ENCODE measurements around the gene CDK19.

CDK19 gene

GRCh38 chr6:110658631-110659211 is 156.5 kb downstream of the CDK19 start:
- no peak for DNase-seq (ENCODE audit: low read depth)

- DNase-seq (ENCODE audit: low read depth) = no peak
These were observed 158.8 kb downstream of the CDK19 start for GRCh38 chr6:110656492-110656891.

GRCh38 chr6:110655821-110656220 is 159.4 kb downstream of the CDK19 start:
- DNase-seq (ENCODE audit: low read depth) = no peak

- no peak for DNase-seq (ENCODE audit: low read depth)
These were observed 161.0 kb downstream of the CDK19 start for GRCh38 chr6:110654096-110654820.

GRCh38 chr6:110653381-110653780 is 161.9 kb downstream of the CDK19 start:
- no peak for DNase-seq (ENCODE audit: low read depth)

- no peak for DNase-seq (ENCODE audit: low read depth)
These were observed 162.7 kb downstream of the CDK19 start for GRCh38 chr6:110652520-110652919.

GRCh38 chr6:110650755-110651154 is 164.5 kb downstream of the CDK19 start:
- no peak for DNase-seq (ENCODE audit: low read depth)

- no peak for DNase-seq (ENCODE audit: low read depth)
These were observed 165.6 kb downstream of the CDK19 start for GRCh38 chr6:110649704-110650103.

GRCh38 chr6:110646951-110647910 is 168.0 kb downstream of the CDK19 start:
- no peak for DNase-seq (ENCODE audit: low read depth)

GRCh38 chr6:110646419-110646698 is 168.9 kb downstream of the CDK19 start:
- DNase-seq (ENCODE audit: low read depth) = no peak

GRCh38 chr6:110645685-110646418 is 169.4 kb downstream of the CDK19 start:
- DNase-seq (ENCODE audit: low read depth) = no peak

GRCh38 chr6:110643175-110643574 is 172.1 kb downstream of the CDK19 start:
- DNase-seq (ENCODE audit: low read depth) = no peak

- no peak for DNase-seq (ENCODE audit: low read depth)
These were observed 172.6 kb downstream of the CDK19 start for GRCh38 chr6:110642711-110643110.

- DNase-seq (ENCODE audit: low read depth) = no peak
These were observed 178.5 kb downstream of the CDK19 start for GRCh38 chr6:110636781-110637180.

GRCh38 chr6:110635096-110635495 is 180.2 kb downstream of the CDK19 start:
- no peak for DNase-seq (ENCODE audit: low read depth)

- no peak for DNase-seq (ENCODE audit: low read depth)
These were observed 181.5 kb downstream of the CDK19 start for GRCh38 chr6:110633731-110634213.

- DNase-seq (ENCODE audit: low read depth) = no peak
These were observed 186.1 kb downstream of the CDK19 start for GRCh38 chr6:110629153-110629552.

GRCh38 chr6:110628330-110628729 is 186.9 kb downstream of the CDK19 start:
- DNase-seq (ENCODE audit: low read depth) = peak; percentile 13

GRCh38 chr6:110626442-110626841 is 188.8 kb downstream of the CDK19 start:
- DNase-seq (ENCODE audit: low read depth) = no peak

- no peak for DNase-seq (ENCODE audit: low read depth)
These were observed 189.4 kb downstream of the CDK19 start for GRCh38 chr6:110625883-110626282.

- DNase-seq (ENCODE audit: low read depth) = no peak
These were observed 192.2 kb downstream of the CDK19 start for GRCh38 chr6:110622912-110623578.

GRCh38 chr6:110621061-110621460 is 194.2 kb downstream of the CDK19 start:
- no peak for DNase-seq (ENCODE audit: low read depth)

All from fibroblast of the conjunctiva (primary cell).